ENCODE results near the gene PHAX.
A peak's percentile ranks its signal among the peaks of the same experiment; 100 is the strongest.
"Not testable (repeated sequence)": the region's sequence is repeated elsewhere in the genome, so short reads cannot be mapped to it uniquely, and the experiment has no call there.

The PHAX gene, protein sequence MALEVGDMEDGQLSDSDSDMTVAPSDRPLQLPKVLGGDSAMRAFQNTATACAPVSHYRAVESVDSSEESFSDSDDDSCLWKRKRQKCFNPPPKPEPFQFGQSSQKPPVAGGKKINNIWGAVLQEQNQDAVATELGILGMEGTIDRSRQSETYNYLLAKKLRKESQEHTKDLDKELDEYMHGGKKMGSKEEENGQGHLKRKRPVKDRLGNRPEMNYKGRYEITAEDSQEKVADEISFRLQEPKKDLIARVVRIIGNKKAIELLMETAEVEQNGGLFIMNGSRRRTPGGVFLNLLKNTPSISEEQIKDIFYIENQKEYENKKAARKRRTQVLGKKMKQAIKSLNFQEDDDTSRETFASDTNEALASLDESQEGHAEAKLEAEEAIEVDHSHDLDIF
- total RNA-seq: 27.0 to 68.3 reads per million in 2 donors

DNA sequence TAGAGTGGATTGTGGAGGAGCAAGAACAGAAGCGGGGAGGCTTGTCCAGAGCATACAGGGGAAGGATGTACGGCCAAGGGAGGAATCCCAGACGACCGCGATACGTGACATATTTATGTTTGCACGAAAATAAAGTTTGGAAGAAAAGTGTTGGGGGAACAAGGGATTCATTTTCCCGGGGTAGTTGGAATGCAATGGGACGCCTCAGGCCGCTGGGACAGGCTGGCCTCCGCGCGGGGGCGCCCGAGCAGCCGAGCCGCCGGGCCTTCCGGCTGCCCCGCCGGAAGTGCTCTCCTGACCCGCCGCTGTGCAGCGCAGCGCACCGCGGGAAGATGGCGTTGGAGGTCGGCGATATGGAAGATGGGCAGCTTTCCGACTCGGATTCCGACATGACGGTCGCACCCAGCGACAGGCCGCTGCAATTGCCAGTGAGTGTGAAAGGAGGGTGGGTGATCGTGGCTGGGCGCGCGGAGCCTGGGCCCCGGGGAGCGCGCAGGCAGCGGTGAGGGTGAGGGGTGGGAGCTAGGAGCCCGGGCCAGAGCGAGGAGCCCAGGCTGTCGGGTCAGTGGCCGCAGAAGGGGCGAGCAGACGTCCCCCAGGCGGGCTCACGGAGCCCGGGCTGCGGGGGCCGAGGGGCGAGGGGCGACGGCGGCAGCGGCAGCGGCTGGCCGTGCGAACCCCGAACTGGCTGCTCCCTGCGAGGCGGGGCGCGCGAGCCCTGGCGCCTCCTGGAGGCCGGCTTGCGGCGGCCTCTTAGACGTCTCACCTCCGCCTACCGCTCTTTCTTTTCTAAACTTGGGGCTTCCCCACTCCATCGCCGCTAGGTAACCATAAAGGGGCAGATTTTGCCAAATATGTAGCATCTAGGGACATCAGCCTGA, at the start of gene PHAX:
TSS of gene PHAX (plus strand) at position 317 of the 881 bp plus-strand sequence. CDS start at position 333, 16 bp downstream.
- DNase-seq: peak; percentile 52

DNA sequence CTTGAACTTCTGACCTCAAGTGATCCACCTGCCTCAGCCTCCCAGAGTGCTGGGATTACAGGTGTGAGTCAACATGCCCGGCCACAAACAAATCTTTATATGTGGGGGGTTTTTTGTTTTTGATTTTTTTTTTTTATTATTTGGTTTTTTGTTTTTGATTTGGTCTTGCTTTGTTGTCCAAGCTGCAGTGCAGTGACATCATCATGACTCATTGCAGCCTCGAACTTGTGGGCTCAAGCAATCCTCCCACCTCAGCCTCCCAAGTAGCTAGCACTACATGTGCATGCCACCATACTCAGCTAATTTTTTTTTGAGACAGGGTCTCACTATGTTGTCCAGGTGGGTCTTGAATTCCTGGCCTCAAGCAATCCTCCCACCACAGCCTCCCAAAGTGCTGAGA, 48.1 kb upstream of the PHAX start:
- no peak for DNase-seq

DNA sequence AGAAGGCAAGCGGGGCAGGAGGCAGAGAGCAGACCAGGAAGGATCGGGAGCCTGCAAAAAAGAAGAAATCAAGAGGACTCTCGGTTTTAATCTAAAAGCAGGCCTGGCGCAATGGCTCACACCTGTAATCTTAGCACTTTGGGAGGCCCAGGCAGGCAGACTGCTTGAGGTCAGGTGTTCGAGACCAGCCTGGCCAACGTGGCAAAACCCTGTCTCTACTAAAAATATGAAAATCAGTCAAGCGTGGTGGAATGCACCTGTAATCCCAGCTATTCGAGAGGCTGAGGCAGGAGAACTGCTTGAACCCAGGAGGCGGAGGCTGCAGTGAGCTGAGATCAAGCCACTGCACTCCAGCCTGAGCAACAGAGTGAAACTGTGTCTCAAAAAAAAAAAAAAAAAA, 45.6 kb upstream of the PHAX start:
- not testable (repeated sequence) for DNase-seq

DNA sequence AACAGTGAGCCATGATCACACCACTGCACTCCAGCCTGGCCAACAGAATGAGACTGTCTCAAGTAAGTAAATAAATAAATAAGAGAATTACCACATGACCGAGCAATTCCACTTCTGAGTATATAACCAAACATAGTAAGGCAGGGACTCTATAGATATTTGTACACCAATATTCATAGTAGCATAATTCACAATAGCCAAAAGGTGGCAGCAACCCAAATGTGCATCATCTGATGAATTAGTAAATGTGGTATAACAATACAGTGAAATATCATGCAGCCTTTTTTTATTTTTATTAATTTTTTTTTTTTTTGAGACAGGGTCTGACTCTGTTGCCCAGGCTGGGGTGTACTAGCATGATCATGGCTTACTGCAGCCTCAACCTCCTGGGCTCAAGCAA, 38.8 kb upstream of the PHAX start:
- DNase-seq: no peak

DNA sequence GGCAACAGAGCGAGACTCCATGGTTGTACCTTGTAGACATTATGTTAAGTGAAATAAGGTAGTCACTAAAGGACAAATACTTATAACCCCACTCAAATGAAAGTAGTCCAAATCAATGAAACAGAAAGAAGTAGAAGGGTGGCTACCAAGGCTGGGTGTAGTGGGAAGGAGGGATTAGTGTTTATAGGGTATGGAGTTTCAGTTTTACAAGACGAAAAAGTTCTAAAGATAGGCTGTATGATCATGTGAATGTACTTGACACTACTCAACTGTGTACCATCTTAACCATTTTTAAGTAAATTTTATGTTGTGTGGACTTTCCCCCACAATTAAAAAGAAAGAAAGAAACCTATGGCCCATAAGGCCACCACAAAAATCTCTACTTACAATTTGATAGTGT, 37.9 kb upstream of the PHAX start:
- DNase-seq: no peak

DNA sequence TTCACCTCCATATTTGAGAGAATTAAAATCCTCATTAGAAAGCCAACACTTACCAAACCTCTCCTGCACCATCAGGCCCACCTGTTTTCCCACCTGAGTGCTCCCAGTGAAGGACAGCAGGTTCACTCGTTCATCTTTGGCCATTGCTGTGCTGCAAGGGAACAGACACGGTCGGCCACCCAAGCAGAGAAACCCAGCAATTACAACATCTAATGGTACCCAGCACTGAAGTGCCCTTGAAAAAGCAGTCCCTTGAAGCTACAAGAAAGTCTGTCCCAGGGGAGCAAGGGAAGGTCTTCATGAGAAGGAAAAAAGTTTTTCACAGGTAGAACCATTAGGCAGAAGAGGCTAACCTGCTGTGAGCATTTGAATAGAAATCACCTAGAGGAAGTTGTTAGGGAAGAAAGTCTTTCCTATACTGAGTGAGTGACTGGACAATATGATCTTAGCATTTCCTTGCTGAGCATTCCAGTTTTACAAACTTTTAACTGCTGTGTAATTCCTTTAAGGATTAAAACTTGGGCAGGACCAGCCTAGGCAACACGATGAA, 32.5 kb upstream of the PHAX start:
- DNase-seq: no peak

DNA sequence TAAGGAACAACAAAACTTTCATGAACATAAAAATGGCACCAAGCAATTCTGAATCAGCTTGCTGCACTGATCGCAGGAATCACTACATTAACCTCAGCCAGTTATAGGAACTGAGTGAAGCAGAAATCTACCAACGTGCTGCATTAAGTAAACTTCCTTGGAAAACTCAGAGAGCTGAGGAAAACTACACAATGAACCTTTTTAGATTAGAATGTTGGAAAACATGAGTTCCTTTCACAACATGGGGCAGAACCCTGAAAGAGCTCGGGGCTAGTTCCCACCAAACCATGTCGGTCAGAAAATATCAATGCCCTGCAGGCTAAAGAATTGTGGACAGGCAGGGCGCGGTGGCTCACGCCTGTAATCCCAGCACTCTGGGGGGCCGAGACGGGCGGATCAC, 25.1 kb upstream of the PHAX start:
- no peak for DNase-seq

DNA sequence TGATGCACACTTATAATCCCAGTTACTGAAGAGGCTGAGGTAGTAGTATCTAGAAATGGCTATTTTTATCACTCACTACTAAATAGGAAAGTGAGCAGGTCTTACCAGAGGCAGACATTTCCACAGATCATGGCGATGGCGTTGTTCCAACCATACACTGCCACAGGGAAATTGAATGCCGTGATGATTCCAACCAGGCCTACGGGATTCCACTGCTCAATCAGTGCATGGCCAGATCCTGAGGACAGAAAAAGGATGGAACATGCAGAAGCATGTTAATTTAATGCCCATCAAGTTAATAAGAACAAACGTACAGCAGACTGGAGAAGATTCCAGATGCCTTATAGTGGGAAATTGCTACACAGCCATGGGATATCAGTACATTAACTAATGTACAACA, 23.8 kb upstream of the PHAX start:
- DNase-seq: no peak

DNA sequence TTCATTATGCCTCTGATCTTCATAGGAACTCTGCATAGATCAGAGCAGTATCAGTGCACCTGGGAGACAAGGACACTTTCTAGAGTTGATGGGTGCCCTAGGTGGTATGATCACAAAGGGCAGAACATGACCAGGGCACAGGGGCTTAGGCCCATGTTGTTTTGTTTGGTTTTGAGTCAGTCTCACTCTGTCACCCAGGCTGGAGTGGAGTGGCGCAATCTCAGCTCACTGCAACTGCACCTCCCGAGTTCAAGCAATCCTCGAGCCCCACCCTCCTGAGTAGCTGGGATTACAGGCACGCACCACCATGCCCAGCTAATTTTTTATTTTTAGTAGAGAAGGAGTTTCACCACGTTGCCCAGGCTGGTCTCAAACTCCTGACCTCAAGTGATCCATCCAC, 23.3 kb upstream of the PHAX start:
- DNase-seq: no peak

DNA sequence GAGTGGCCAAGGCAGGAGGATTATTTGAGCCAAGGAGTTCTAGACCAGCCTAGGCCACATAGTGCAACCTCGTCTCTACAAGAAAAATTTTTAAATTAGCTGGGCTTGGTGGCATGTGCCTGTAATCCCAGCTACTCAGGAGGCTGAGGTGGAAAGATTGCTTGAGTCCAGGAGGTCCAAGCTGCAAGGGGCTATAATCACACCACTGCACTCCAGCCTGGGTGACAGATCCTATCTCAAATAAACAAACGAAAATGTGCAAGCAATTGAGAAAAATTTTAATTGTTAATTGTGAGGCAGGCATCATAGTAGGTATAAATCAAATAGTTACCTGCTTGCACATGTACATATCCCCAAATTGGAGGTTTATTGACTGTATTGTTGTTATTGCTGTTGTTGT, 21.0 kb upstream of the PHAX start:
- no peak for DNase-seq

DNA sequence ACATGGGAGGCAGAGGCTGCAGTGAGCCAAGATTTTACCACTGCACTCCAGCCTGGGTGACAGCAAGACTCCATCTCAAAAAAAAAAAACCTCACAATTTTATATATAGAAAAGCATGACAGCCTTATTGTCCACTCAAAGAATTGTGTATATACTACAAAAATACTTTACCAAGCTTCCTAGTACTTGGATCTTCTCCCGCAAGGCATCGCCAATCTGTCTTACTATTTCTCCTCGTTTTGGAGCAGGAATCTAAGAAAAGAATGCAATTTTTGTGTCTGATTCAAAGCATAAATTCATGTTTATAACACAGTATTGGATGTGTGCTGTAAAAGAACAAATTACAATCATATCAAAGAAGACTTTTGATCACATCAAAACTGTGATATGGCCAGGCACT, 17.0 kb upstream of the PHAX start:
- DNase-seq: no peak

DNA sequence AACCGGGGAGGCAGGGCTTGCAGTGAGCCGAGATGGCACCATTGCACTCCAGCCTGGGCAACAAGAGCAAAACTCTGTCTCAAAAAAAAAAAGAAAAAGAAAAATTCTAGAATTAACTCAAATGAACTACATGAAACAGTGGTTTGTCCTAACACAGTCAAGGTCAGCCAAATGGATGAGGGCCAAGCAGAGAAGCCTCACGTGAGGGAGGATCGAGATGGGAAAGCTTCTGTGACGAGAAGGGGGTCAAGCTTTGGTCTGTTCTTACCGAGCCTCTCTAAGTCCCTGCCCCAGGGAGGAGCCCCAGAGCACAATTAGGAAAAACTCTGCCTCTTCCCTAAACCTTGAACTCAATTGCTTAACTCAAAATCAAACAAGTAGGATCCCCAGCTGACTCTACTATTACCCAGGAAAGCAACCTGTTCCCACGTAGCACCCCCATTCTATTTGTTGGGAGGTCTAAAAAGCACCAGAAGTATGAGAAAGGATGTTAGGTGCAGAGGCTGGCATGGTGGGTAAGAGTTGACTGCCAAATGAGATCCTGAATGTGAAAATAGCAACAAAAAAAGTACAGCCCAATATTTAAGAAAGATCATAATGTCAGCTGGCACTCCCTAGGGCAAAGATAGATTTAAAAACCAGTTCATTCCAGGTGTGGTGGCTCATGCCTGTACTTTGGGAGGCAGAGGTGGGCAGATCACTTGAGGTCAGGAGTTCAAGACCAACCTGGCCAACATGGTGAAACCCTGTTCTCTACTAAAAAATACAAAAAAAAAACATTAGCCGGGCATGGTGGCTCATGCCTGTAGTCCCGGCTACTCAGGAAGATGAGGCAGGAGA, 13.0 kb upstream of the PHAX start:
- no peak for DNase-seq

DNA sequence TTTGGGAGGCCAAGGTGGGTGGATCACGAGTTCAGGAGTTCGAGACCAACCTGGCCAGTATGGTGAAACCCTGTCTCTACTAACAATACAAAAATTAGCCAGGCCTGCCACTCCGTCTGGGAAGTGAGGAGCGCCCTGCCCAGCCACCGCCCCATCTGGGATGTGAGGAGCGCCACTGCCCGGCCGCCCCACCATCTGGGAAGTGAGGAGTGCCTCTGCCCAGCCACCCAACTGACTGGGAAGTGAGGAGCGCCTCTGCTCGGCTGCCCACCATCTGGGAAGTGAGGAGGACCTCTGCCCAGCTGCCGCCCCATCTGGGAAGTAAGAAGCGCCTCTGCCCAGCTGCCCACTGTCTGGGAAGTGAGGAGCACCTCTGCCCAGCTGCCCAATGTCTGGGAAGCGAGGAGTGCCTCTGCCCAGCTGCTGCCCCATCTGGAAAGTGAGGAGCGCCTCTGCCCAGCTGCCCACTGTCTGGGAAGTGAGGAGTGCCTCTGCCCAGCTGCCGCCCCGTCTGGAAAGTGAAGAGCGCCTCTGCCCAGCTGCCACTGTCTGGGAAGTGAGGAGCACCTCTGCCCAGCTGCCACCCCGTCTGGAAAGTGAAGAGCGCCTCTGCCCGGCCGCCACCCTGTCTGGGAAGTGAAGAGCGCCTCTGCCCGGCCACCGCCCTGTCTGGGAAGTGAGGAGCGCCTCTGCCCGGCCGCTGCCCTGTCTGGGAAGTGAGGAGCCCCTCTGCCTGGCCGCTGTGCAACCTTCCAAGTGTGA, 11.0 kb upstream of the PHAX start:
- DNase-seq: no peak

DNA sequence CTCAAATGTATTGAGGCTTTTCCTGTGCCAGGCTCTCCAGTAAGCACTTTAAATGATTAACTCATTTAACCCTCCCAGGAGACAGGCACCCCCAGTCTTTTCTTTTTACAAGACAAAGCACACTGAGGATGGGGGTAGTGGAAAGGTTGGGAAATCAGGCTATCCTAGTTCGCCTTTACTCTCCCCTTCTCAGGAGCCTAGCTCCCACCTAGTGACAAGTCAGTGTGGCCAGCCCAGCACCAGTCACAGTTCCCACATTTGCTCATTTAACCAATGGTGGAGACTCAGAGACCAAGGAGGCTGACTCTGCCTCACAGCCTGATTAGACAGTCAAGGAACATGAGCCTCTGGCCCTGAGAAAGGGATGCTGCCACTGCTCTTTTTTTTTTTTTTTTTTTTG, 9.2 kb upstream of the PHAX start:
- no peak for DNase-seq

DNA sequence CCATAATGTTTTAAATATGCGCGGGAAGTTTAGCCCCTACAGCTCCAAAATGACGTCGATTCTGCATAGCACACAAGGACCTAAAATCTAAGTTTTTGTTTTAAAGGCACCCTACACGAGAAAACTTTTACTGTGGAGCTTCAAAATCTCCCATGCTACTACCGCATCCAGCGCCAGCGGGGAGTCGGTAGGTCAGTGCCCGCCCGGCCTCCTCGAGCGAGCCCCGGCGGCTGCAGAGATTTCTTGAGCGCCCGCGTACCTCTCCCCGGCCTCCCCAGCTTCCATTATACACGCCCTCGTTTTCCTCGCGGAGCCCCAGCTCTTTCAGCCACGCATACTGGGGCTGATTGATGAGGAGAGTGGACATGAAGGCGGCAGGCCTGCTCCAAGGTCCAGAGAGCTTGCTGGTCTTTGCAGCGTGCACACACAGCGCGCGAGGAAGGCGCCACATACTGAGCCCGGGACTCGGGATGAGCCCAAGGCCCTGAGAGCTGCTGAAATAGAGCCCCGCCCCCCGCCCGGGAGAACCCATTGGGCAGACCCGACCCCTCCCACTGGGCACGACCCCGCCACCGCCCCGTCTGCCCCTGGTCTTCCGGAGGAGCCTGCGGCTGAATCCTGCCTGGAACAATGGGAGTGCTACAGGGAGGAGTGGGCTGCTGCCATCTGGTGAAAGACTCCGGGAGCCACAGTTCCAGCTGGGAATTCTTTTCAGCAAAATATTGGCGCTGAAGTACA, 5.8 kb upstream of the PHAX start, which contains the start of gene ALDH7A1:
TSS of gene ALDH7A1 (minus strand) at position 472 of the 738 bp plus-strand sequence. CDS start at position 451, 21 bp downstream.
- peak; percentile 20 for DNase-seq

DNA sequence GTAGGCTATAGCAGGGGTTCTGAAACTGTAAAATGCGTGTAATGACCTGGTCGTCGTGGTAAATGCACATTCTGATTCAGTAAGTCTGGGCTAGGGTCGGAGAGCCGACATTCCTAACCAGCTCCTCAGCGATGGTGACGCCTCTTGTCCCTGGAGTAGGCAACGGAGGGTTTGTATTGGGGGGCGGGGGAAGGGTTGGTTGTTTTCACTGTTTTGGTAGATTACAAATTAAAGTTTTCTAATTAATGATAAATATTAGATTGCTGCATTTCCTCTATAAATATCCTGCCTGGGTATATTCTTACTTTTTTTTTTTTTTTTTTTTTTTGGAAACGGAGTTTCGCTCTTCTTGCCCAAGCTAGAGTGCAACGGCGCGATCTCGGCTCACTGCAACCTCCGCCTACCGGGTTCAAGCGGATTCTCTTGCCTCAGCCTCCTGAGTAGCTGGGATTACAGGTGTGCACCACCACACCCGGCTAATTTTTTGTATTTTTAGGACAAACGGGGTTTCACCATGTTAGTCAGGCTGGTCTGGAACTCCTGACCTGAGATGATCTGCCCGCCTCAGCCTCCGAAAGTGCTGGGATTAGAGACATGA, 5.2 kb upstream of the PHAX start:
- no peak for DNase-seq

DNA sequence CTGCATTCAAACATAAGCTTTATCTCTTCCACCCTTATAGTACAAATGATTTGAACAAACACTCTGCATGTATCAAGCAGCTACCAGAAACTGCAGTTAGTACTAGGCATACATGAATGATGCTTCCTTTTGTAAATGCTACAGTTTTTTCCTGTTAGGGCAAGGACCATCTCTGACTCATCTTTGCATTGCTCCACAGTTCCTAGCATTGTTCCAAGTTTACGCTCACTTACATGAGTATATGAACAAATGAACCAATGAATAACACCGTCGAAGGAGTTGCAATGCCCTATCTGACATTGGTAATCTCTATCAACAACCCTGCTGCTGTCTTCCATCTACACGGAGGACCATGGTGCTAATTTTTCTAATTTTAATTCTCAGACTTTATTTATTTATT, 3.6 kb upstream of the PHAX start:
- no peak for DNase-seq

DNA sequence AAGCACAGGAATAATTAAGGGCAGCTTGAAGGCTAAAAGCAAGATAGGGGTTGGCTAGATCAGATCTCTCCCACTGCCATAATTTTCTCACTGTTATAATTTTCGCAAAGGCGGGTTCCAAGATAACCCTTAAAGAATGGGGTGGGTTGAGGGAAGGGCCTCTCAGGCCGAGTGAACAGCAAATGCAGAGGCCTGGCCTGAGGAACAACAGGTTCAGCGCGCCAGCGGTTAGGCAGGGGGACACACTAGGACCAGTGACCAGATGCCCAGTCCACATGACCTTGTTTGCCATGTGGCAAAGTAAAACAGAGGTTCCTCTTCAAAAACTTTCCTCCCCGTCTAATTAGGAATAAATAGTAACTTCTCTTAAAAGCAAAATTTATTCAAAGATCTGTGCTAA, 1.2 kb upstream of the PHAX start:
- DNase-seq: no peak

DNA sequence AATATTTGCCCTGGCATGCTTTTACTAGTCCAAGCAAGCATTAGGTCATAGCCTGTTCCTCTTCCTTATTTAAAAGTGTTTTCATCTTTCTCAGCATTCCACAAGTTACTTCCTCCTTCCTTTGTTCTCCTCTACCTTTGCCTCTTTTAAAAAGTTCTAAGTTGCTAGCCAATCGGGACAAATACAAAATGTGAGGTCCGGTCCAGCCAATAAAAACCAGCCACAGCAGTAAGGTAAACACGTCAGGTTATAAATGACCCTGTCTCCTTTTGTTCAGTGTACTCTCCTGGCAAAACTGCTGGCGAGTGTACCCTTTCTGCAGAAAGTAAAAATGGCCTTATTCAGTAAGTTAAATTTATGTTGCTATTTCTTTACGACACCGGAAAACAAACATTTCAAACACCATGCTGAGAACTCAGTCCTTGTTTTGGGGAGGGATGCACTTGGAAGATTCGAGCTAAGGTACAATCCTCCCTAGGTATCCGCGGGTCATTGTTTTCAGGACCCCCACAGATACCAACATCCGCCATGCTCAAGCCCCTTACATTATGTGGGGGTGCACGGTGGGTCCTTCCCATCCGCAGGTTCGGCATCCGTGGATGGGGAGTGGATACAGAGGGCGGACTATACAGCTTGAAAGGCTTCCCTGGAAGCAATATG, 646 bp upstream of the PHAX start:
- DNase-seq: not testable (repeated sequence)

DNA sequence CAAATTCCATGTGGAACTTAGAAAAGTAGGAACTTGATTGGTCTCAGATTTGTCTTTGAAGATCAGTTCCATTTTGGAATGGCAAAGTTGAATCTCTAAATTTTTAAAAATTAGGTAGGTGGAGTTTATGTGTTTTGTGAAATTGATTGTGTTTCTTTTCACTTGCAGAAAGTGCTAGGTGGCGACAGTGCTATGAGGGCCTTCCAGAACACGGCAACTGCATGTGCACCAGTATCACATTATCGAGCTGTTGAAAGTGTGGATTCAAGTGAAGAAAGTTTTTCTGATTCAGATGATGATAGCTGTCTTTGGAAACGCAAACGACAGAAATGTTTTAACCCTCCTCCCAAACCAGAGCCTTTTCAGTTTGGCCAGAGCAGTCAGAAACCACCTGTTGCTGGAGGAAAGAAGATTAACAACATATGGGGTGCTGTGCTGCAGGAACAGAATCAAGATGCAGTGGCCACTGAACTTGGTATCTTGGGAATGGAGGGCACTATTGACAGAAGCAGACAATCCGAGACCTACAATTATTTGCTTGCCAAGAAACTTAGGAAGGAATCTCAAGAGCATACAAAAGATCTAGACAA, 2.8 kb downstream of the PHAX start:
- DNase-seq: no peak

Measured in T-helper 9 cell (primary cell).